IPS-NIHi11 (cell line): ENCODE data around the gene KDM6B.

Experiments used
- DNase-seq: peaks from one replicate; pipeline ENCODE4 v3.0.0; 2012; ENCODE audit warnings: mixed read lengths, low spot score

Gene KDM6B

GRCh38 chr17:7880076-7880868 lies 46.3 kb downstream of the KDM6B start:
- DNase-seq = no peak

- DNase-seq = no peak
Measured at GRCh38 chr17:7881276-7882054, 47.4 kb downstream of the KDM6B start.

- no peak for DNase-seq
Measured at GRCh38 chr17:7882068-7882467, 48.1 kb downstream of the KDM6B start.

- no peak for DNase-seq
Measured at GRCh38 chr17:7882629-7883028, 48.6 kb downstream of the KDM6B start.
